Thyroid gland (tissue), 4 donors: ENCODE measurements around the gene DPP6.

Experiments used
- CTCF ChIP-seq, 6 experiments: fragments of 200-600 bp in 3 of 6; fragments of 450-650 bp in 3 of 6; sonication (generic) in 3 of 6; IDR thresholded peaks; one replicate each; pipeline ENCODE4 v1.5.1; 2016 to 2019; ENCODE audit warnings: antibody characterized with exemption in 6 of 6, mild to moderate bottlenecking in 2 of 6, inconsistent platforms in 1 of 6, moderate library complexity in 1 of 6
- POLR2A ChIP-seq, 2 donors: fragments of 450-650 bp; IDR thresholded peaks; one replicate each; pipeline ENCODE4 v1.6.1; 2017; ENCODE audit warnings: antibody characterized with exemption in 2 of 2, mild to moderate bottlenecking in 2 of 2, moderate library complexity in 1 of 2

DNA sequence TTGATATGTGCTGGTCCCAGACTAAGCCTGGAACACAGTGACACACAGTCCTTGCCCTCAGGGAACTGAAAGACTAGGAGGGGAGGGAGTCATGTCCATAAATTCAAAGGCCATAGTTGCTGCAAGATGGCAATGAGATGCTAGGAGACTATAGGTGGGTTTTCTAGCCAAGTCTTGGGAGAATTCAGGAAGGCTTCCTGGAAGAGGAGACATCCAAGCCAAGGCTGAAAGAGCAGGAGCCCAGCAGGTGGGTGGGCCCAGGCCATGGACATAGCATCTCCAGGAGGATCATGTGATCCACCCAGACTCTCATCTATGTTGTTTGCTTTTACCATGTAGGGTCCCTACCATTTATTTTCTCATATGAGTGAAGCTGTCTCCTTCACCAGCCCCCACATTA lies 335.1 kb downstream of the DPP6 start:
- TF ChIP-seq CTCF (IDR thresholded peaks at IDR 0.05) (no peak), POLR2A (IDR thresholded peaks at IDR 0.05) (no peak)
